Fibroblast of skin of back (primary cell): ENCODE measurements around the gene OPA1.

Experiments used
- DNase-seq: peaks from one replicate; pipeline ENCODE4 v3.0.0-alpha.2; 2013

Gene OPA1

DNA sequence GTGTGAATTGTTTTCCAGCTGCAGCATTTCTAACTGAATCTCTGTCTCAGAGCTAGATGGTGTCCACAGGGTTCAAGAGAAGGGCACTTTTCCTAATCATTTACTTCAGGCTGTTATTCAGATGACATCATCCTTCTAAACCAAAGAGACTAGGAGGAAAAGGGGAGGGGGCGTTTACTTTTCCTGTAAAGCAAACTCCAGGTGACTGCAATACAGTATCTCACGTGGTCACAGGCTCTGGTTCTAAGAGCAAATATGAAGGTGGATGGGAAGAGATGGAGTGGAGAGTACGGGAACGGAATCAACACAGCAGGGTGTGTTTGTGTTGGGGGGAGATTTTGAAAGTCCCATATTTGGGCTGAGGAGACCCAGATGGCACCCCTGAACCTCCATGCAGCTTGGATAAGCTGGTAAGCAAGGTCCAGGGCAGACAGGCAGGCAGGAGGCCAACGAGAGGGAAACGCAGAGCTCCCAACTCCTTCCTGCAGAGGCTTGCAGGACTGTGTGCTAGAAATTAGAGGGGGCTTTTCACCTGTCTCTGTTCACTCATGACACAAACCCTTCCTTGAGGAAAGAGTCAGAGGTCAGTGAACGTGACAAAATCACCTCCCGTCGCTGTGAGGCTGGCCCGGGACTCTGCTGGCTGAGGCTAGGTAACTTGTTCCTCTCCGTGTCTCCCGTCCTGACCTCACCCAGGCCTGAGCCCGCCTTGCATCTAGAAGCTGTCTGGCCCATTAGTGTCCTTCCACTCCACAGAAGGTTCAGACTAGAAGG, 151.2 kb downstream of the OPA1 start:
- DNase-seq = no peak

DNA sequence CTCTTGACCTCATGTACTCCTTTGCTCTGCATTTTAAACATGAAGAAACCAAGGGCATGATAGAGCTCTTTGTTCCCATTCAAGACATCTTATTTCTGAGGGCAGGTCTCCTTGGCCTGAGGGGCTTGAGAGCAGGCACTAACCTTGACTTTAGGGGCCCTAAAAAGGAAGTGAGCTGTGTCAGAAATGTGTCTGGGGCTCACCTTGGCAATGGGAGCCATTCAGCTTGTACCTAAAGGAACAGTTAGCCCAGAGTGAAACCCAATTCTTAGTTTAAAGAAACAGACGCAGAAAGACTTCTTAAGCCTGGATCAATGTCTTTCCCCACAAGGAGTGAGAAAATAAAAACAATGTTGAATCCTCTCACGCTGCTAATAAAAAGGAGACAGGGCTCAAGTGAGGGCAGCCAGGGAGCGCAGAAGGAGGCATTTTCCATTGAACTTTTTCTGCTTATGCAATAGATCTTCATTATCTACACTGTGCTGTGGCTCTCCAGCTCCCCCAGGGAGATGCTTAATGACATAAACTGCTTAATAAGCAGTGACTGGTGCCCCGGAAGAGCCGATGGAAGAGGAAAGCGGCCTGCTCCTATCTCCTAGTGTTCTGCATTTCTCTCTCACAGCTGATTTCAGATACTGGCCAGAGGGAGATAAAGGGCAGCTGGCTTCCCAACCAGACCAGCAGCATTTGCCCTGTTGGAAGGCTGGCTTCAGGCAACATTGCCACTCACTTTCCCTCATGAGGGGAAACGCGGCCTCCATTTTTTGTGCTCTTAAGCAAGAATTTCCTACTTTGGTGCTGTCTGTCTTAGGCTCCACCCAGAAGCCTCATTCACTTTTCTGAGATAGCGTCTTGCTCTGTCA, 152.0 kb downstream of the OPA1 start:
- no peak for DNase-seq

DNA sequence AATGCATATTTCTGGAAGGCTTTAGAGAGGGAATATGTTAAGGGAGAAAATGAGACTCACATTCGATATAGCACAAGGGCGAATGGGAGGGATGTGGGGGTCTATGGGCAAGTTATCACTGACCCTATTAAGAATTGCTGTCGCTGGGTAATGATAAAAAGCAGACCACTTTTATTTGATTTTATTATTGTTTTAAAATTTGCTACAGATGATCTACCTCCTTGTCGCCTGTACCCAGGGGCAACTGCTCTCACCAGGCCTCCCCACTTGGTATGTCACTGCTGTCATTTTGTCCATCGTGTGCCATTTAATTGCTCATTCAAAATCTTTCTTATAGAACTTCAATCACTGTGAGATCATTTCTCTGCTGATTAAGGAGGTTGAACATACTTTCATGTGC, 153.8 kb downstream of the OPA1 start:
- no peak for DNase-seq
